Right atrium auricular region (tissue), 2 donors: ENCODE results near the gene SCARB1. TPM values are rescaled to one million over a fixed set of nuclear protein-coding genes. Genes with fewer than 3 reads are reported as not detected.

Experiments used
- DNase-seq: peaks from one replicate; pipeline ENCODE4 v3.0.0-alpha.2; 2019; ENCODE audit warnings: low spot score
- H3K27ac ChIP-seq, 2 donors: fragments of 200-600 bp; sonication (generic); 1 replicate in 1 of 2; 2 replicates in 1 of 2; pipeline ENCODE4 v1.5.1; 2016 to 2019
- H3K27me3 ChIP-seq, 2 donors: fragments of 200-600 bp; sonication (generic); one replicate each; pipeline versions ENCODE4 v1.5.1 to v1.6.0; 2017 to 2019
- H3K36me3 ChIP-seq: fragments of 200-600 bp; sonication (generic); one replicate; pipeline ENCODE4 v1.5.1; 2016
- H3K4me1 ChIP-seq, 2 donors: fragments of 200-600 bp; sonication (generic); one replicate each; pipeline versions ENCODE4 v1.5.1 to v1.6.0; 2017 to 2019
- H3K4me3 ChIP-seq, 2 donors: fragments of 200-600 bp; sonication (generic); 1 replicate in 1 of 2; 2 replicates in 1 of 2; pipeline ENCODE4 v1.5.1; 2017 to 2019; ENCODE audit warnings: mild to moderate bottlenecking in 1 of 2, moderate library complexity in 1 of 2
- H3K9me3 ChIP-seq, 2 donors: fragments of 200-600 bp; sonication (generic); one replicate each; pipeline ENCODE4 v1.5.1; 2019
- CTCF ChIP-seq, 2 donors: fragments of 200-600 bp; sonication (generic); IDR thresholded peaks; one replicate each; pipeline ENCODE4 v1.5.1; 2019; ENCODE audit warnings: antibody characterized with exemption in 2 of 2
- total RNA-seq, 2 donors: library from RNA; depleted of rRNA; stranded (reverse); fragments of >200 nt; gene quantifications; one replicate each; pipeline ENCODE4 v1.1.0, GENCODE V29; 2016

The SCARB1 gene
- total RNA-seq, 2 donors from 2014 or later = 14.9 to 22.6 TPM

GRCh38 chr12:124849382-124849781, 14.3 kb downstream of the SCARB1 start:
- no peaks in the 10 kb centered on the region for H3K27me3 ChIP-seq
- no peak for DNase-seq
- H3K4me1 ChIP-seq = peaks cover 0 to 47% of the 10 kb centered on the region in 2 donors
- no peak overlapping the region for H3K4me3 ChIP-seq
- H3K9me3 ChIP-seq = no peaks in the 10 kb centered on the region
- TF ChIP-seq CTCF (IDR thresholded peaks at IDR 0.05) = no peak
- peak overlapping the region in 1 of 2 donors; percentile 69 for H3K27ac ChIP-seq
- H3K36me3 ChIP-seq = no peaks in the 10 kb centered on the region

- peaks cover 0 to 42% of the 10 kb centered on the region in 2 donors for H3K4me1 ChIP-seq
- no peak overlapping the region for H3K4me3 ChIP-seq
- no peak for DNase-seq
- no peaks in the 10 kb centered on the region for H3K27me3 ChIP-seq
- H3K27ac ChIP-seq = peak overlapping the region; percentile 27 to 69
- no peaks in the 10 kb centered on the region for H3K9me3 ChIP-seq
- TF ChIP-seq CTCF (IDR thresholded peaks at IDR 0.05) = no peak
- H3K36me3 ChIP-seq = no peaks in the 10 kb centered on the region
These were observed 14.9 kb downstream of the SCARB1 start for GRCh38 chr12:124848621-124849380.

GRCh38 chr12:124847113-124848074, 16.3 kb downstream of the SCARB1 start:
- TF ChIP-seq CTCF (IDR thresholded peaks at IDR 0.05) = no peak
- DNase-seq = no peak

GRCh38 chr12:124844411-124845397, 19.0 kb downstream of the SCARB1 start:
- no peak for DNase-seq
- no peak for TF ChIP-seq CTCF (IDR thresholded peaks at IDR 0.05)
- H3K4me1 ChIP-seq = peaks cover 0 to 46% of the 10 kb centered on the region in 2 donors
- no peak overlapping the region for H3K4me3 ChIP-seq
- H3K9me3 ChIP-seq = no peaks in the 10 kb centered on the region
- no peaks in the 10 kb centered on the region for H3K36me3 ChIP-seq
- H3K27me3 ChIP-seq = no peaks in the 10 kb centered on the region
- H3K27ac ChIP-seq = no peak overlapping the region

More at GRCh38 chr12:124847113-124848074, 16.3 kb downstream of the SCARB1 start:
- Histone ChIP-seq H3K27ac (peak overlapping the region; percentile 43 to 65), H3K4me1 (peaks cover 0 to 45% of the 10 kb centered on the region in 2 donors), H3K27me3 (no peaks in the 10 kb centered on the region), H3K36me3 (no peaks in the 10 kb centered on the region), H3K4me3 (no peak overlapping the region), H3K9me3 (no peaks in the 10 kb centered on the region)
